ENCODE results near the gene SWAP70. TPM values are rescaled to one million over a fixed set of nuclear protein-coding genes. Genes with fewer than 3 reads are reported as not detected.
"Not testable (repeated sequence)": the region's sequence is repeated elsewhere in the genome, so short reads cannot be mapped to it uniquely, and the experiment has no call there.

The SWAP70 gene
- total RNA-seq, 1 donor from 2014 or later, result 20.4 TPM

DNA sequence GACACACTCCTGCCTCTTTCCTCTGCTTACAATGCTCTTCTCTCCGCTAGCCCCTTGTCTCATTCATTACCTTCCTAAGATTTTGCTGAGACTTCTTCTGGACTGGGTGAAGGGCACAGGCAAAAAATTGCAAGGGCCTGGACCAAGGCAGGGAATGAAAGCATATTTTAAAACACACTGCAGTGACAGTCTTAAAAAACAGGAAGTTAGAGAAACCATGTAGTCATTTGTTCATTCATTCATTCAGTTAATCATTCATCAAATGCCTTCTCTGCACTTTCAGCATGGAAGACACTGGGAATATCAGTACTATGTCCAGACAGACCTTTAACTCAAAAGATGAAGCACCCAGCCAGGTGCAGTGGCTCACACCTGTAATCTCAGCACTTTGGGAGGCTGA is 44.9 kb upstream of the SWAP70 start:
- DNase-seq (ENCODE audit: low spot score), result no peak
- H3K27me3 Mint-ChIP-seq (ENCODE audit: low read depth), result no peaks in the 10 kb centered on the region
- no peak for TF ChIP-seq CTCF (IDR thresholded peaks at IDR 0.05)
- H3K4me3 Mint-ChIP-seq (ENCODE audit: unreplicated experiment), result no peak overlapping the region
- no peaks in the 10 kb centered on the region for H3K9me3 Mint-ChIP-seq (ENCODE audit: low read depth)
- no peaks in the 10 kb centered on the region for H3K36me3 Mint-ChIP-seq (ENCODE audit: low read depth)
- peaks cover 23% of the 10 kb centered on the region for H3K4me1 Mint-ChIP-seq (ENCODE audit: low read depth)
- no peak overlapping the region for H3K27ac Mint-ChIP-seq (ENCODE audit: unreplicated experiment)

GRCh38 chr11:9619971-9620370 is 43.9 kb upstream of the SWAP70 start:
- no peaks in the 10 kb centered on the region for H3K9me3 Mint-ChIP-seq (ENCODE audit: low read depth)
- peaks cover 15% of the 10 kb centered on the region for H3K4me1 Mint-ChIP-seq (ENCODE audit: low read depth)
- TF ChIP-seq CTCF (IDR thresholded peaks at IDR 0.05), result no peak

GRCh38 chr11:9622353-9622752 is 41.5 kb upstream of the SWAP70 start:
- not testable (repeated sequence) for H3K4me3 Mint-ChIP-seq (ENCODE audit: unreplicated experiment); H3K27me3 Mint-ChIP-seq (ENCODE audit: low read depth); DNase-seq (ENCODE audit: low spot score); H3K9me3 Mint-ChIP-seq (ENCODE audit: low read depth); H3K27ac Mint-ChIP-seq (ENCODE audit: unreplicated experiment); H3K36me3 Mint-ChIP-seq (ENCODE audit: low read depth)
- H3K4me1 Mint-ChIP-seq (ENCODE audit: low read depth), result peaks cover 13% of the 10 kb centered on the region

More at GRCh38 chr11:9619971-9620370, 43.9 kb upstream of the SWAP70 start:
- Mint-ChIP-seq H3K36me3 (ENCODE audit: low read depth) (no peaks in the 10 kb centered on the region), H3K27me3 (ENCODE audit: low read depth) (no peaks in the 10 kb centered on the region), H3K4me3 (ENCODE audit: unreplicated experiment) (no peak overlapping the region), H3K27ac (ENCODE audit: unreplicated experiment) (no peak overlapping the region)
- DNase-seq (ENCODE audit: low spot score), result no peak

- H3K4me1 Mint-ChIP-seq (ENCODE audit: low read depth); H3K27me3 Mint-ChIP-seq (ENCODE audit: low read depth); H3K4me3 Mint-ChIP-seq (ENCODE audit: unreplicated experiment); H3K9me3 Mint-ChIP-seq (ENCODE audit: low read depth); H3K36me3 Mint-ChIP-seq (ENCODE audit: low read depth); DNase-seq (ENCODE audit: low spot score); H3K27ac Mint-ChIP-seq (ENCODE audit: unreplicated experiment): not testable (repeated sequence)
Measured at GRCh38 chr11:9623053-9623452, 40.8 kb upstream of the SWAP70 start.

- H3K4me1 Mint-ChIP-seq (ENCODE audit: low read depth), result peaks cover 7% of the 10 kb centered on the region
- no peaks in the 10 kb centered on the region for H3K9me3 Mint-ChIP-seq (ENCODE audit: low read depth)
- H3K4me3 Mint-ChIP-seq (ENCODE audit: unreplicated experiment), result no peak overlapping the region
- no peak for DNase-seq (ENCODE audit: low spot score)
- H3K27me3 Mint-ChIP-seq (ENCODE audit: low read depth), result no peaks in the 10 kb centered on the region
- H3K27ac Mint-ChIP-seq (ENCODE audit: unreplicated experiment), result no peak overlapping the region
- no peak for TF ChIP-seq CTCF (IDR thresholded peaks at IDR 0.05)
- no peaks in the 10 kb centered on the region for H3K36me3 Mint-ChIP-seq (ENCODE audit: low read depth)
Measured at GRCh38 chr11:9624448-9624847, 39.4 kb upstream of the SWAP70 start.

DNA sequence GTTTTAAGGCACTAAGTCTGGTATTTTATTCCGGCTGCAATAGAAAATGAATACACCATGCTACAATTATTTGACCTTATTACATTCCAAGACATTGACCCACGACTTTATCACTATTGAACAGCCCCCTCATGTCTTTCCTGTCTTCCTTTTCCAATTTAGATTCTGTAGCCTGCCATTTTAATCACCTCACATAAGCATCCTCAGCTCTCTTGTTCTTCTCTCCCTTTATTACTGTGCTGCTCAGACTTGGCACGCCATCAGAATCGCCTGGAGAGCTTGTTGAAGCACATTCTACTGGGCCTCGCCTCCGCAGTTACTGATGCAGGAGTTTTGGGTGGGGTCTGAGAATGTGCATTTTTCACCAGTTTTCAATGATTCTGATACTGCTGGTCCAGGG is 38.7 kb upstream of the SWAP70 start:
- DNase-seq (ENCODE audit: low spot score), result no peak
- Mint-ChIP-seq H3K9me3 (ENCODE audit: low read depth) (no peaks in the 10 kb centered on the region), H3K4me1 (ENCODE audit: low read depth) (peaks cover 7% of the 10 kb centered on the region), H3K4me3 (ENCODE audit: unreplicated experiment) (no peak overlapping the region), H3K27ac (ENCODE audit: unreplicated experiment) (no peak overlapping the region), H3K27me3 (ENCODE audit: low read depth) (no peaks in the 10 kb centered on the region), H3K36me3 (ENCODE audit: low read depth) (no peaks in the 10 kb centered on the region)
- TF ChIP-seq CTCF (IDR thresholded peaks at IDR 0.05), result no peak

All from chondrocyte (in vitro differentiated cells).